ENCODE measurements around the gene CELF3. TPM values are rescaled to one million over a fixed set of nuclear protein-coding genes. Genes with fewer than 3 reads are reported as not detected.
"Not testable (repeated sequence)": the region's sequence is repeated elsewhere in the genome, so short reads cannot be mapped to it uniquely, and the experiment has no call there.

Gene CELF3
- total and polyA plus RNA-seq, 2 of the 13 experiments (the other 11 are each of a cell fraction or from before 2014, with no cell fraction given) = not detected

DNA sequence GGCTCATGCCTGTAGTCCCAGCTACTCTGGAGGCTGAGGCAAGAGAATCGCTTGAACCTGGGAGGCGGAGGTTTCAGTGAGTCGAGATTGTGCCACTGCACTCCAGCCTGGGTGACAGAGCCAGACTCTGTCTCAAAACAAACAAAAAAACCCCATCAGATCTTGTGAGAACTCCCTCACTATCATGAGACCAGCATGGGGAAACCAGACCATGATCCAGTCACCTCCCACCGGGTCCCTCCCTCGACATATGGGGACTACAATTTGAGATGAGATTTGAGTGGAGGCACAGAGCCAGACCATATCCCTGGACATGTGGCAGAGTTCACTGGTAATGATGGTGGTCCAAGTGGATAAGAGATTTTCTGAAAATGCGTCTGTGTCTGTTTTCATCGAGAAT, 33.7 kb downstream of the CELF3 start:
- CTCF ChIA-PET (ENCODE audit: low intra/inter-chr PET ratio, low total read pairs); H3K27me3 ChIP-seq (ENCODE audit: control insufficient read depth in 1 of 2, insufficient read depth in 2 of 2, low read length in 2 of 2); H4K20me1 ChIP-seq (ENCODE audit: insufficient read depth, low read length); DNase-seq (ENCODE audit: low spot score); intact Hi-C loops (cut with micrococcal nuclease; ENCODE audit: unreplicated experiment); H3K36me3 ChIP-seq (replicated peaks in 1 of 2; ENCODE audit: control insufficient read depth in 1 of 2, insufficient read depth in 2 of 2, low read length in 2 of 2); H3K4me3 ChIP-seq (replicated peaks in 1 of 3; ENCODE audit: insufficient read depth in 1 of 3, low read depth in 2 of 3, low read length in 3 of 3); BruUV-seq (replicated peaks); POLR2A ChIA-PET; H3K9ac ChIP-seq (ENCODE audit: insufficient read depth, low read depth, low read length); H3K27ac ChIP-seq (ENCODE audit: extremely low read length, insufficient read depth, low read length); H3K79me2 ChIP-seq (ENCODE audit: insufficient read depth, low read length); H3K9me3 ChIP-seq (ENCODE audit: low read length); H3K4me2 ChIP-seq (ENCODE audit: low read depth, low read length); ATAC-seq; in situ Hi-C loops (cut with HindIII; ENCODE audit: extremely low pct_ligation_motif_present, low pct_unique_long_range_greater_than_20kb); FAIRE-seq; H2AFZ ChIP-seq (ENCODE audit: low read length): not testable (repeated sequence)
- H3K4me1 ChIP-seq (ENCODE audit: insufficient read depth, low read length) = peaks cover 11% of the 10 kb centered on the region
- 97% methylated on average over 7 of the region's 7 CpGs for WGBS (ENCODE audit: low lambda C conversion rate)

GRCh38 chr1:151681923-151682322, 34.7 kb downstream of the CELF3 start:
- Histone ChIP-seq H4K20me1 (ENCODE audit: insufficient read depth, low read length) (no peaks in the 10 kb centered on the region), H3K9me3 (ENCODE audit: low read length) (no peaks in the 10 kb centered on the region), H3K79me2 (ENCODE audit: insufficient read depth, low read length) (no peaks in the 10 kb centered on the region), H2AFZ (ENCODE audit: low read length) (no peak overlapping the region), H3K36me3 (replicated peaks in 1 of 2; ENCODE audit: control insufficient read depth in 1 of 2, insufficient read depth in 2 of 2, low read length in 2 of 2) (peaks cover 3 to 9% of the 10 kb centered on the region in 2 experiments; a peak in 4 of 5 replicates), H3K4me2 (ENCODE audit: low read depth, low read length) (no peak overlapping the region), H3K4me1 (ENCODE audit: insufficient read depth, low read length) (peaks cover 1% of the 10 kb centered on the region), H3K27ac (ENCODE audit: extremely low read length, insufficient read depth, low read length) (no peak overlapping the region), H3K4me3 (replicated peaks in 1 of 3; ENCODE audit: insufficient read depth in 1 of 3, low read depth in 2 of 3, low read length in 3 of 3) (no peak overlapping the region), H3K9ac (ENCODE audit: insufficient read depth, low read depth, low read length) (no peak overlapping the region), H3K27me3 (ENCODE audit: control insufficient read depth in 1 of 2, insufficient read depth in 2 of 2, low read length in 2 of 2) (no peaks in the 10 kb centered on the region)
- in situ Hi-C loops (cut with HindIII; ENCODE audit: extremely low pct_ligation_motif_present, low pct_unique_long_range_greater_than_20kb) = no loop called here
- CTCF ChIA-PET (ENCODE audit: low intra/inter-chr PET ratio, low total read pairs) = interaction anchor here (0.6 kb wide), 1 partner anchor 76 kb away, joined by 3 read pairs; no protein-coding TSS in a partner anchor
- ATAC-seq = no peak
- intact Hi-C loops (cut with micrococcal nuclease; ENCODE audit: unreplicated experiment) = no loop called here
- no peak for FAIRE-seq
- no TSS peak for BruUV-seq (replicated peaks)
- WGBS (ENCODE audit: low lambda C conversion rate) = 92% methylated on average over 2 of the region's 2 CpGs
- no peak for DNase-seq (ENCODE audit: low spot score)
- POLR2A ChIA-PET = no interaction called here
- TF ChIP-seq THYN1 (CRISPR knock-in tag; IDR thresholded peaks at IDR 0.05; ENCODE audit: borderline replicate concordance, low read depth) = no peak
- TF ChIP-seq ZNF644 (CRISPR knock-in tag; IDR thresholded peaks at IDR 0.05; ENCODE audit: low read depth) = no peak
- TF ChIP-seq ZNF44 (CRISPR knock-in tag; IDR thresholded peaks at IDR 0.05) = no peak
- TF ChIP-seq, protein P1, sequence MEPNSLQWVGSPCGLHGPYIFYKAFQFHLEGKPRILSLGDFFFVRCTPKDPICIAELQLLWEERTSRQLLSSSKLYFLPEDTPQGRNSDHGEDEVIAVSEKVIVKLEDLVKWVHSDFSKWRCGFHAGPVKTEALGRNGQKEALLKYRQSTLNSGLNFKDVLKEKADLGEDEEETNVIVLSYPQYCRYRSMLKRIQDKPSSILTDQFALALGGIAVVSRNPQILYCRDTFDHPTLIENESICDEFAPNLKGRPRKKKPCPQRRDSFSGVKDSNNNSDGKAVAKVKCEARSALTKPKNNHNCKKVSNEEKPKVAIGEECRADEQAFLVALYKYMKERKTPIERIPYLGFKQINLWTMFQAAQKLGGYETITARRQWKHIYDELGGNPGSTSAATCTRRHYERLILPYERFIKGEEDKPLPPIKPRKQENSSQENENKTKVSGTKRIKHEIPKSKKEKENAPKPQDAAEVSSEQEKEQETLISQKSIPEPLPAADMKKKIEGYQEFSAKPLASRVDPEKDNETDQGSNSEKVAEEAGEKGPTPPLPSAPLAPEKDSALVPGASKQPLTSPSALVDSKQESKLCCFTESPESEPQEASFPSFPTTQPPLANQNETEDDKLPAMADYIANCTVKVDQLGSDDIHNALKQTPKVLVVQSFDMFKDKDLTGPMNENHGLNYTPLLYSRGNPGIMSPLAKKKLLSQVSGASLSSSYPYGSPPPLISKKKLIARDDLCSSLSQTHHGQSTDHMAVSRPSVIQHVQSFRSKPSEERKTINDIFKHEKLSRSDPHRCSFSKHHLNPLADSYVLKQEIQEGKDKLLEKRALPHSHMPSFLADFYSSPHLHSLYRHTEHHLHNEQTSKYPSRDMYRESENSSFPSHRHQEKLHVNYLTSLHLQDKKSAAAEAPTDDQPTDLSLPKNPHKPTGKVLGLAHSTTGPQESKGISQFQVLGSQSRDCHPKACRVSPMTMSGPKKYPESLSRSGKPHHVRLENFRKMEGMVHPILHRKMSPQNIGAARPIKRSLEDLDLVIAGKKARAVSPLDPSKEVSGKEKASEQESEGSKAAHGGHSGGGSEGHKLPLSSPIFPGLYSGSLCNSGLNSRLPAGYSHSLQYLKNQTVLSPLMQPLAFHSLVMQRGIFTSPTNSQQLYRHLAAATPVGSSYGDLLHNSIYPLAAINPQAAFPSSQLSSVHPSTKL (CRISPR knock-in tag; IDR thresholded peaks at IDR 0.05) = no peak
- no peak for TF ChIP-seq YEATS2 (CRISPR knock-in tag; IDR thresholded peaks at IDR 0.05; ENCODE audit: borderline replicate concordance)
- TF ChIP-seq KDM6A (CRISPR knock-in tag; IDR thresholded peaks at IDR 0.05; ENCODE audit: low read depth) = no peak
